Measurements from ENCODE around the gene ENG. TPM values are rescaled to one million over a fixed set of nuclear protein-coding genes. Genes with fewer than 3 reads are reported as not detected.

ENG gene
- total RNA-seq, 2 experiments from 2014 or later = 19.0 to 20.5 TPM

DNA sequence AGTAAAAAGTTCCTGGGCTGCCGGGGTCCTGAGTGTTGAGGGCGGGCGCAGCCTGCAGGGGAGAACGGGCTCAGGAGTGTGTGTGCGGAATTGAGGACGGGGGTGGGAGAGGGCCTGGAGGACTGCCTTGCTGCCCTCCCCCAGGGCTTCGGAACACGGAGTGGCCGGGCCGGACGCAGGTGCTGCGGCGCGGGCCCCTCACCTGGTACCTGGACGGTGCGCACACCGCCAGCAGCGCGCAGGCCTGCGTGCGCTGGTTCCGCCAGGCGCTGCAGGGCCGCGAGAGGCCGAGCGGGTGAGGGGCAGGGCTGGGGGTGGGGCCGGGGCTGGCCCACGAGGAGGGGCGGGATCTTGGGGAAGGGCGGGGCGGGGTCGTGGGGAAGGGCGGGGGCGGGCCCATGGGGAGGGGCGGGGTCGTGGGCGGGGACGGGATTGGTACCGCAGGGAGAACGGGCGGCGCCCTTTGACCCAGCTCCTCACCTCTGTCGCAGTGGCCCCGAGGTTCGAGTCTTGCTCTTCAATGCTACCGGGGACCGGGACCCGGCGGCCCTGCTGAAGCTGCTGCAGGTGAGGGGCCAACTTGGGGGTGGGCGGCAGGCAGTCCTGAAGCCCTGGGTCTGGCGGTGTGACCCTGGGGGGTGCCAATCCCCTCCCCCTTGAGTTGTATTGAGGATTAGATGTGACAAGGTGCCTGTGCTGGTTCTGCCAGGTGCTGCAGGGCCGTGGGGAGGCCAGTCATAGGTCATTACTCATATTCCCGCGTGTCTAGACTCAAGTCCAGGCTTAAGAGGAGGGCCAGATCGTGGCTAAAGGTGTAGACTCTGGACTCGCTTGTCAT is 44.7 kb downstream of the ENG start:
- ChIA-PET CTCF (interaction anchor here (1.0 kb wide), 1 partner anchor 306 kb away, joined by 3 read pairs; no protein-coding TSS in a partner anchor), POLR2A (interaction anchor here (0.6 to 1.1 kb wide), 2 partner anchors 9 to 46 kb away, joined by 3 to 4 read pairs; no protein-coding TSS in a partner anchor)

DNA sequence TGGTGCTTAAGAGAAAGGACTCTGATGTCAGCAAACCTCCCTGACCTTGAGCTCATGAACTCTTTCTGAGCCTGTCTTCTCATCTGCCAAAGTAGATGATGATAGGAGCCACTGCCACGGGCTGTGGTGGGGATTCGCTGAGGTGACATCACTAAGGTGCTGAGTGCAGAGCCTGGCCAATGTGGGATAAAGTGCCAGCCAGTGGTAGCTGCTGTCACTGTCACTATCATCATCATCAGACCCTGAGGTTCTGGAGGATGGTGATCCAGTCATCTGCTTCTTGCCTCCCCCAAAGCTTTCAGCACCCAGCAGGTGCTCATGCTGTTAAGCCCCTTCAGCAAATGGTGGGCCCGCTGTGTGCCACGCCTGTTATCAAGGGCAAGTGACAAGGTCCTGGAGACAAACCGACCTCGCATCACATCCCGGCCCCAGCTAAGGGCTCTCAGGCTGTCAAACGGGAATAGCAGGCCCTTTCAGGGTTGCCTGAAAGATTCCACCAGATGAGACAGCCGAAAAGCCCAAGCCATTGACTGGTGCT is 45.4 kb downstream of the ENG start:
- POLR2A ChIA-PET = interaction anchor here (0.6 to 1.1 kb wide), 3 partner anchors 9 to 72 kb away, joined by 3 to 7 read pairs (median 4); no protein-coding TSS in a partner anchor
- CTCF ChIA-PET = interaction anchor here (0.6 to 1.0 kb wide), 2 partner anchors 26 to 305 kb away, joined by 3 read pairs; no protein-coding TSS in a partner anchor

DNA sequence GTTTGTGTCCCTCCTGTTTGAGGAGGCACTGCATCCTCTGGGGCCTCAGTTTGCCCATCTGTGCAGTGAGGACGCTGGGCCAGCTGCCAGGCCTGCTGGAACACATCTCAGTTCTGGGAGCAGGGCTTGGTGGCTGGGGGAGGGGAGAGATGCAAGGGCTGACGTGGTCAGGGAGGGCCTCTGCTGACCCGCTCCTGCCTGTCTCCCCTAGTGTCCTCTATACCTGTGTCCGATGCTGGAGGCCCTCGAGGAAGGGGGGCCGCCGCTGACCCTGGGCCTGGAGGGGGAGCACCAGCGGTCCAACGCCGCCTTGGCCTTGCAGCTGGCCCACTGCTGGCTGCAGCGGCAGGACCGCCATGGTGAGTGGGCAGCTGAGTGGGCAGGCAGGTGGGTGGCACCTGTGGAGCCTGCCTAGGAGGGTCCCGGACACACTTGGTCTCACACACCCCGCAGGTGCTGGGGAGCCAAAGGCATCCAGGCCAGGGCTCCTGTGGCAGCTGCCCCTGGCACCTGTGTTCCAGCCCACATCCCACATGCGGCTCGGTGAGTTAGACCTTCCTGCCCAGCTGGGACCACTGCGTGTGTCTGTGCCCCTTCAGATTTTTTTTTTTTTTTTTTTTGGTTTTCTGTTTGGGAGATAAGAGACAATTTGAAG is 46.0 kb downstream of the ENG start:
- ChIA-PET CTCF (interaction anchor here (0.6 to 1.0 kb wide), 2 partner anchors 25 to 304 kb away, joined by 3 read pairs; no protein-coding TSS in a partner anchor), POLR2A (interaction anchor here (0.6 to 1.1 kb wide), 3 partner anchors 10 to 73 kb away, joined by 3 to 7 read pairs (median 4); no protein-coding TSS in a partner anchor)

DNA sequence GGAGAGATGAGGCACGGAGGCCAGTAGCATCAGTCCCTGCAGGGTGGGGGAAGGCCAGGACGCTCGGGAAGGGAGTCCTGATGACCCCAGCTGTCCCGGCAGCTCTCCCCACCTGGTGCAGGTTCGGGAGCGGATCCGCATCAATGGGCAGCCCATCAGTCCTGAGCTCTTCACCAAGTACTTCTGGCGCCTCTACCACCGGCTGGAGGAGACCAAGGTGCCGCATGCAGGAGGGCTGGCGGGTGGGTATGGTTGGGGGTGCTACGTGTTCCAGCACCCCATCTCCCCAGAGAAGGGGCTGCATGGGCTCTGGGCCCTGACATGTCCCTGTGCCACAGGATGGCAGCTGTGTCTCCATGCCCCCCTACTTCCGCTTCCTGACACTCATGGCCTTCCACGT is 47.6 kb downstream of the ENG start:
- CTCF ChIA-PET = interaction anchor here (1.2 kb wide), 1 partner anchor 11 kb away, joined by 3 read pairs; no protein-coding TSS in a partner anchor

DNA sequence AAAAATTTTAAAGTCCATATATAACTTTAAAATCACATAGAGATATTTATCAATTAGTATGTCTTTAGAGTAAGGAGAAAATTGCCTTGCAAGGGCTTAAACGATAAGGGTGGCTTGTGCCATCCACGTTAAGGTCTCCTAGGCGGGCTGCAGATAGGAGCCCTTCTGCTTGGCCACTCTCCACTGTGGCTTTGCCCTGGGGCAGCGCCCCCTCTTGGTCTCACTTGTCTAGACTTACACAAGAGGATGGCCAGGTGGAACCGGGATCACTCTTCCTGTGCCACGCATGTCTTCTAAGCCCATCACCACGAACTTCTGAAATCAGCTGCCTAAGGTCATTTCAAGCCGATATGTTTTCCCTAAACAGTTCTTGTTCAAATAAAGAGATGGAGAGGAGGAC is 48.8 kb downstream of the ENG start:
- CTCF ChIA-PET = interaction anchor here (1.3 kb wide), 1 partner anchor 18 kb away, joined by 3 read pairs; no protein-coding TSS in a partner anchor
- POLR2A ChIA-PET = interaction anchor here (0.6 to 1.0 kb wide), 2 partner anchors 13 to 47 kb away, joined by 4 to 5 read pairs; no protein-coding TSS in a partner anchor

More for the DNA sequence above, 47.6 kb downstream of the ENG start:
- POLR2A ChIA-PET = no interaction called here

DNA sequence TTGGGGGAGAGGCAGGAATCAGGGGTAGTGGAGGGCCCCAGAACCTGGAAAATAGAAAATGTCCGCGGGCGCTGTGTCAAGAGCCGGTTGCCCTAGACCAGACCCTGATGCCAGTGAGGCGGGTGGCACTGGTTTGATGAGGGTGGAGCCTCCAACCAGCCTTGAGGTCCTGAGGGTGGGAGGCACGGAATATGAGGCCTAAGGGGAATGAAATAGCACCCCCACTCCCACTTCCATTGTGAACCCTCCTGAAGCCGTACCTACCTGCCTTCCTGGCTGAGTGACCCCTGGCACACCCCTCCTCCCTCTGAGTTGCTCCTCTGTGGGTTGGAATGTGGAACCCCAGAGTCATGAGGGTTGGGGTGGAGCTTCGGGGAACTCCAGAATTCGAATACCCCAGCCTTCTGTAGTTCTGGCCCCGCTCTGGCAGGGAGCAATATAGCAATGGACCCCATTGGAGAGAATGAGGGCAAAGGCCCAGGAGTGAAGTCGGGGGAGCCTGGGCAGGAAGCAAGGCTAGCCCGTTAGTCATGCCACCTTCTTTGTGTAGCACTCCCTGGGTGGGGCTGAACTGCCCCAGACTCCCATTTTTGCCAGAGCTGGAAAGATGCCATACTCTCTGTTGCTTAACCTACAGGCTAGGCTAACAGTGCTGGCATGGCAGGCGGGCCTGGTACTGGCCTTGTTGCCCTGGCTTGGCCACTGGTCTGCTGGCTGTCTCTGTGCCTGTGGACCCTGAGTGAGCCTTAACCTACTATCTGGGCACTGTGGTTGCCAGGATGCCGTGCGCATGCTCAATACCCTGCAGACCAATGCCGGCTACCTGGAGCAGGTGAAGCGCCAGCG is 50.7 kb downstream of the ENG start:
- POLR2A ChIA-PET = interaction anchor here (0.6 to 1.7 kb wide), 4 partner anchors 18 to 248 kb away, joined by 3 to 4 read pairs (median 4); partner anchors contain the start of genes CDK9 and SH2D3C
- CTCF ChIA-PET = interaction anchor here (0.6 to 1.9 kb wide), 3 partner anchors 10 to 364 kb away, joined by 3 to 8 read pairs (median 3); no protein-coding TSS in a partner anchor

DNA sequence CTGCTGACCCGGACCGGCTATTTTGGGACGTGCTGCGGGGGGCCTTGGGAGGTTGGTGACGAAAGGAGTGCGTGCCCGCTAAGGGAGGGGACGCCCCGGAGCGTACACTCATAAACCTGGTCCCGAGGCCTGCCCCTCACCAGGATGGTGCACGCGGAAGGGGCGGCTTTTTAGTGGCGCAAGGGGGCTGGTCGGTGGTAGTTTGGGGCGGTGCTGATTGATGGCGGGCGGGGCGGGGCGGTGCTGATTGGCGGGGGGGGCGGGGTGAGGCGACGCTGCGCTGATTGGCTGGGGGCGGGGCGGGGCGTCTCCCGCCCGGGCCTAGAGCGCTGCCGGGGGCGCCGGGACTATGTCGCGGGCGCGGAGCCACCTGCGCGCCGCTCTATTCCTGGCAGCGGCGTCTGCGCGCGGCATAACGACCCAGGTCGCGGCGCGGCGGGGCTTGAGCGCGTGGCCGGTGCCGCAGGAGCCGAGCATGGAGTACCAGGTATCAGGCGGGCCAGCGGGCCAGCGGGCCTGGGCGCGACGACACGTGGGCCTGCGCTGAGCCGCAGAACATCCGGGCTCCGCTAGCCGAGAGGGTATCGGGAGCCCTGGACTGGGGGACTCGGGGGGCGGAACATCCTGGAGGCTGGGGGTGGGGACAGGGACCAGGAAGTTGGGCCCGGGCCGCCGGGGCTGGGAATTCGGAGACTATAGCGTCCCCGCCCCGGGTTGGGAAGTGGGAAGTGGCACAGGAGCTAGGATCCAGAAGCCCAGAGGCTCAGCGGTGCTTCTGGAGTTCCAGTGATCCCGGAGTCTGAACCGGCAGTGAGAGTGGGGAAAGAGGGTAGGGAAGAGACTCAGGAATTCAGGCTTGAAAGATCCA is 51.6 kb downstream of the ENG start, which contains the start of gene FPGS:
TSS of gene FPGS (plus strand) at position 307 of the 868 bp plus-strand sequence. CDS start at position 350, 43 bp downstream.
- ChIA-PET CTCF (interaction anchor here (0.7 to 1.9 kb wide), 3 partner anchors 11 to 67 kb away, joined by 3 to 8 read pairs (median 3); no protein-coding TSS in a partner anchor), POLR2A (interaction anchor here (0.6 to 2.2 kb wide), 6 partner anchors 9 to 247 kb away, joined by 3 to 22 read pairs (median 4); partner anchors contain the start of gene SH2D3C)

DNA sequence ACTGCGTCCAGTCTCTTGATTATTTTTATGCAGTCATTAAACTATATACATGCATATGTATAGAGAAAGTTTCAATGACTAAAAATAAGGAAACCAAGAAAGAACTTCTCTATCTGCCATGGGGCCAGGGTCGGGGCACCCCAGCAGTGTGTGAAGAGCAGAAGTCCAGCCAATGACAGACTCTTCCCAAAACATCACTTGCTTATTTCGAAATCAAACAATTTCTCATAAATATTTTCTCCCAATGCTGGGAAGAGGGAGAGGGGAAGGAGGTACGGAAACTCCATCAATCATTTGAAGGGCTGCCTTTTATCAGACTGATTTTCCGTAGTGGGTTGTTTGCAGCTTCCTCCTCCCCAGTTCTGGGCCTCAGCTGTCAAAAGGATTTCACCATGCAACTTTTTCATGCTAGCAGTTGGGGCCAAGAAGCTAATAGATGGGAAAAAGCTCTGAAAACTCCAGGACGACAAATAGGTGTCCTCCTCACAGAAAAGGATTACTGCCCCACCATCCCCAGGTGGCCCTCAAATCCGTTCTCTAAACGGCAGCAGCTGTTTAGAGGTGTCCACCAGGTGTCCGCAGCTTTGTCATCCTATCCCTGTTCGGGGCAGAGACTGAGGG is 52.4 kb downstream of the ENG start:
- ChIA-PET POLR2A (interaction anchor here (0.5 to 2.2 kb wide), 9 partner anchors 9 to 102 kb away, joined by 3 to 22 read pairs (median 3); partner anchors contain the start of gene SH2D3C), CTCF (interaction anchor here (0.7 to 1.5 kb wide), 2 partner anchors 15 to 68 kb away, joined by 3 to 4 read pairs; no protein-coding TSS in a partner anchor)

DNA sequence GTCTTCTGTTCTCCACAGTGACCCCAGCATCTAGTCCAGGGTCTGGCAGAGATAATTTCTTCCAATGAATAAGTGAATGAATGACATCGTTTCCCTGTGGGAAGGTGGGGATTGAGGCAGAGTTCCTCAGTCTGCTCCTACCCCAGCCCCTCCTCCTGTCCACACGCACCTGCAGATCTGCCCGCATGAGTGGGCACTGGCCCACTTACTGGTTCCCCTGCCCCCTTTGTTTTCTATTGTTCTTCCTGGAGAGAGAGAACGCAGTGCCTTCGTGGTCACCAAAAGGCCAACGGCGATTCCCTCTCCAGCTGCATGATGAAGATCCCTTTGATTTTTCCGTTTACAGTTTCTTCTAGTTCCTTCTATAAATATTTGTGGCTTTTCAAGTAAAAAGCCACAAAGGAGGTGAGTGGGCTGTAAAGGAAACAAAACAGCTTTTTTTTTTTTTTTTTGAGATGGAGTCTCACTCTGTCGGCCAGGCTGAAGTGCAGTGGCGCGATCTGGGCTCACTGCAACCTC is 57.5 kb downstream of the ENG start:
- ChIA-PET POLR2A (interaction anchor here (0.6 to 1.1 kb wide), 4 partner anchors 11 to 708 kb away, joined by 3 to 5 read pairs (median 4); partner anchors contain the start of gene CDK9), CTCF (interaction anchor here (0.7 to 1.3 kb wide), 2 partner anchors 73 to 98 kb away, joined by 3 to 4 read pairs; no protein-coding TSS in a partner anchor)

DNA sequence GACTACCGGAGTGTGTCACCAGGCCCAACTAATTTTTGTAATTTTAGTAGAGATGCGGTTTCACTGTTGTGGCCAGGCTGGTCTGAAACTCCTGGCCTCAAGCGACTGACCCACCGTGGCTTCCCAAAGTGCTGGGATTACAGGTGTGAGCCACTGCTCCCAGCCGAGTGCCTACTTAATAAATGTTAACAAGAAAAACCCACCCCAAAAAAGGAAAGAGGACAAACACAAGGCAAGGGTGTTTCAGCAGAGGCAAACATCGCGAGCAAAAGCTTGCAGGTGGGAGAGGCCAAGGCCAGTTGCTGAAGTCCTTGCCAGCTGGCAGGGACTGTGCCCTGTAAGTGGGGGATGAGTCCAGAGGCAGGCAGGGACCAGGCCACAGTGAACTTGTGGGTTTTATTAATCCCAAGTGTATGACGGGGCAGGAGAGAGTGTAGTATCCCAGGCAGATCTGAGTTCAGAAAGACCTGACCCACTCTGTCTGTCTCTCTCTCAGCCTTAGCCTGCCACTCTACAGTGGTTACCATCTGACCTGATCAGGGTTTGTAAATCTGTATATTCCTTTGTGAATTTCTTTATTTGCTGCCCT is 58.1 kb downstream of the ENG start:
- CTCF ChIA-PET = interaction anchor here (1.3 kb wide), 1 partner anchor 73 kb away, joined by 4 read pairs; no protein-coding TSS in a partner anchor
- POLR2A ChIA-PET = interaction anchor here (0.6 to 1.1 kb wide), 4 partner anchors 11 to 709 kb away, joined by 3 to 5 read pairs (median 4); partner anchors contain the start of gene CDK9

DNA sequence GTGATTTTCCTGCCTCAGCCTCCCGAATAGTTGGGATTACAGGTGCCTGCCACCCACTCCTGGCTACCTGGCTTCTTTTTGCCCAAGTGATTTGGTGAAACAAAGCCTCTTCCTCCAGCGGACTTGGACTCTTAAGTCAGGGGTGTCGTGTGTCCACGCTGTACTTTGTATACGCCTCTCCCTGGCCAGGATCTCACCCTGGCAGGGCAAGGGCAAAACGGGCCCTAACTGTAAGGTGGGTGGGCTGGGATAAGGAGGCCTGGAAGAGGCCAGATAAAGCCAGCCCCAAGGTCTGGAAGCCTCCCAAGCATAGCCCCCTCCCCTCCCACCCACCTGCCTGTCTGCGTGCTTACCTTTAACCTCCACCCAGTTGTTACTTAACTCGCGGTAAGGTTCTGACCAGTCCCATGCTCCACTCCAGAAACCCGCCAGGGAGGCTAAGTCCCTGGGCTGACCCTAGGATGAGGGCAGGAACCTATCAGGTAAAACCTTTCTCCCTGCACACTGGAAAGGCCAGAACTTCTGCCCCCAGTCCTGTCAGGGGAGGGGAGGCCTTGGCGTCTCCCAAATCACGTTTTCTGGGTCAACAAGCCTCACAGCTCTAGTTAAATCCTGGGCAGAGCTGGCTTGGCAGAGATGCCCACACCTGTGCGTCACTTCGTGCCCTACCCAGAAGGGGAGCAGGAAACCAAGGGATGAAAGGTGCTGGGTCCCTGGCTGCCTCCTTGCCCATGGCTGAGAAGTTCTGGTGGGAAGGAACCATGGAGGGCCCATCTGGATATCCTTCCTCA is 60.3 kb downstream of the ENG start:
- CTCF ChIA-PET = interaction anchor here (1.2 kb wide), 2 partner anchors 8 to 76 kb away, joined by 3 to 4 read pairs; partner anchors contain the start of gene CDK9
- POLR2A ChIA-PET = interaction anchor here (0.6 to 0.8 kb wide), 3 partner anchors 50 to 365 kb away, joined by 3 to 13 read pairs (median 3); no protein-coding TSS in a partner anchor

DNA sequence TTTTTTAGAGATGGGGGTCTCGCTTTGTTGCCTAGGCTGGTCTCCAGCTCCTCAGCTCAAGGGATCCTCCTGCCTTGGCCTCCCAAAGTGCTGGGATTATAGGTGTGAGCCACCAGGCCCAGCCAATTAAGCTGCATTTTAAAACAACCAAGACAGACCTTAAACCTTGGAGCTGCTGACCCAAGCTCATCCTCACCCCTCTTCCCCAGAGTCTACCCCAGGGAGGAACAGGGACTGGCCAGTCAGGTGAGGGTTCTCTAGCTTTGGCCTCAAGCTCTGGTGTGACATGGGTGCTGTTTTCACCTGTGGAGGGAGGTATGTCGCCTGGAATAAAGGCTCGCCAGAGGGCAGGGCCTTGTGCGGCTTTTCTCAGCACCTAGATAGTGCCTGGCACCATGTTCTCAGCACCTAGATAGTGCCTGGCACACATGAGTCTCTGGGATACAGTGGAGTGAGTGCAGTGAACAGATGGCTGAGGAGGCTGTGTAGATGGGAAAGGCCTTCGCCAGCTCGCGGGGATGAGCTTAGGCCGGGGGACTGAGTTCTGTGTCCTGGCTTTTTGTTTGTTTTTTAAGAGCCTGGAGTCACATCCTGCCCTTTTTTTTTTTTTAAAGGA is 61.3 kb downstream of the ENG start:
- POLR2A ChIA-PET = interaction anchor here (0.5 to 1.2 kb wide), 5 partner anchors 9 to 70 kb away, joined by 3 to 4 read pairs (median 3); partner anchors contain the start of gene FPGS
- CTCF ChIA-PET = interaction anchor here (1.1 kb wide), 1 partner anchor 77 kb away, joined by 3 read pairs; no protein-coding TSS in a partner anchor

DNA sequence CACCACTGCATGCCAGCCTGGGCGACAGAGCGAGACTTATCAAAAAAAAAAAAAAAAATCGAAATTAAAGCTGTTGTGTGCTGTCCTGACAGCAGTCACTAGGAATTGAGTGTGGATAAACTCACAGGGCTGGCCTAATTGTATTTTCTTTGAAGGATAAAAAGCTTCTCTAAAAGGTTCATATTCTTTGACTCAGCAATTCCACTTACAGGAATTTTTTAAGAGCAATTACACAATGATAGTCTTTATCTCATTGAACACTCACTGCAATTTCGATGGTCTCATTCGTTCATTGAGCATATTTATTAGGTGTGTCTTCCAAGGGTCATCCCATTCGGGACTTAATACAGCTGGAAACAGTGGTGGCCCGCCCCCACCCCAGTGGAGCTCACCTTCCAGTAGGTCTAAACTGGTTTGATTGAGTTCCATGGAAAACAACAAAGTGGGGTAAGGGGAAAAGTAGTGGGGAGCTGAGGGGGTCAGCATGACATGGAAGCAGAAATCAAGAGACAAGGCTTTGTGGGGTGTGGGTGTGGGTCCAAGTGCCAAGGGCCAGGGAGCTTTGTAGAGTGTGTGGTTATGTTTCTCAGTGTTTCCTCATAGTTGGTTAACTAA is 61.9 kb downstream of the ENG start:
- POLR2A ChIA-PET = interaction anchor here (0.5 to 1.2 kb wide), 4 partner anchors 10 to 31 kb away, joined by 3 to 6 read pairs (median 4); no protein-coding TSS in a partner anchor
- CTCF ChIA-PET = interaction anchor here (0.7 to 1.1 kb wide), 2 partner anchors 29 to 78 kb away, joined by 3 read pairs; no protein-coding TSS in a partner anchor

DNA sequence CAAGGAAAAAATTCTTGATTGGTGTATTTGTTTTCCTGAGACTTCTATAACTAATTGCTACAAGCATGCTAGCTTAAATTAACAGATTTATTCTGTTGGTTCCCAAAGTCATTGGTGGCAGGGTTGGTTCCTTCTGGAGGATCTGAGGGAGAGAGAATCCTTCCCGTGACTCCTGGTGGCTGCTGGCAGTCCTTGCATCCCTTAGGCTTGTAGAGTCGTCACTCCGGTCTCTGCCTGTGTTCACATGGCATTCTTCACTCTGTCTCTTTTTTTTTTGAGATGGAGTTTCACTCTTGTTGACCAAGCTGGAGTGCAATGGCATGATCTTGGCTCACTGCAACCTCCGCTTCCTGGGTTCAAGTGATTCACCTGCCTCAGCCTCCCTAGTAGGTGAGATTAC is 63.4 kb downstream of the ENG start:
- ChIA-PET POLR2A (no interaction called here), CTCF (interaction anchor here (0.6 to 2.3 kb wide), 3 partner anchors 33 to 787 kb away, joined by 3 to 6 read pairs (median 4); no protein-coding TSS in a partner anchor)
